Mesenchymal stem cell (in vitro differentiated cells and primary cell): ENCODE data around the gene MCTP2.

ENCODE experiments used
- DNase-seq: peaks from one replicate; pipeline ENCODE4 v3.0.0-alpha.2; 2013
- H2AFZ ChIP-seq: one replicate; pipeline ENCODE4 v1.6.1; 2013; ENCODE audit warnings: low read depth, mild to moderate bottlenecking, control low read depth, inconsistent platforms, low read length, moderate library complexity
- H2AK5ac ChIP-seq: 2 replicates; pipeline ENCODE4 v1.6.1; 2013; ENCODE audit warnings: low read length, moderate library complexity, mild to moderate bottlenecking, inconsistent platforms; ENCODE audit not compliant: severe bottlenecking
- H2BK120ac ChIP-seq: one replicate; pipeline ENCODE4 v1.6.1; 2013; ENCODE audit warnings: low read depth, mild to moderate bottlenecking, inconsistent platforms, low read length, moderate library complexity
- H2BK12ac ChIP-seq, 2 experiments: one replicate each; pipeline ENCODE4 v1.6.1; 2013; ENCODE audit warnings: inconsistent platforms in 2 of 2, low read length in 2 of 2, mild to moderate bottlenecking in 2 of 2, moderate library complexity in 2 of 2, control low read depth in 1 of 2
- H2BK15ac ChIP-seq: one replicate; pipeline ENCODE4 v1.6.1; 2013; ENCODE audit warnings: mild to moderate bottlenecking, low read depth, inconsistent platforms; ENCODE audit not compliant: poor library complexity, severe bottlenecking
- H2BK5ac ChIP-seq: 2 replicates; pipeline ENCODE4 v1.6.1; 2013; ENCODE audit warnings: low read depth, mild to moderate bottlenecking, low read length, control low read depth, inconsistent platforms; ENCODE audit not compliant: poor library complexity, severe bottlenecking
- H3K14ac ChIP-seq, 2 experiments: one replicate each; pipeline ENCODE4 v1.6.1; 2013; ENCODE audit warnings: inconsistent platforms in 2 of 2, low read length in 2 of 2, control low read depth in 1 of 2, mild to moderate bottlenecking in 1 of 2, moderate library complexity in 1 of 2
- H3K18ac ChIP-seq, 2 experiments: one replicate each; pipeline ENCODE4 v1.6.1; 2013; ENCODE audit warnings: inconsistent platforms in 2 of 2, low read length in 2 of 2, control low read depth in 1 of 2, low read depth in 1 of 2, mild to moderate bottlenecking in 1 of 2
- H3K23ac ChIP-seq, 2 experiments: one replicate each; pipeline ENCODE4 v1.6.1; 2013; ENCODE audit warnings: inconsistent platforms in 2 of 2, low read length in 2 of 2, mild to moderate bottlenecking in 2 of 2, moderate library complexity in 2 of 2, control low read depth in 1 of 2
- H3K27ac ChIP-seq: 2 replicates; pipeline ENCODE4 v1.5.1; 2013; ENCODE audit warnings: mild to moderate bottlenecking, moderate library complexity, low read length, control low read depth, inconsistent platforms; ENCODE audit not compliant: poor library complexity, severe bottlenecking
- H3K27me3 ChIP-seq, 2 experiments: 2 replicates each; pipeline versions ENCODE4 v1.6.1 to v1.7.0; 2013; ENCODE audit warnings: low read length in 2 of 2, mild to moderate bottlenecking in 2 of 2, moderate library complexity in 2 of 2, control low read depth in 1 of 2, inconsistent platforms in 1 of 2; ENCODE audit not compliant: control insufficient read depth in 1 of 2, insufficient read depth in 1 of 2
- H3K36me3 ChIP-seq, 2 experiments: 2 replicates each; pipeline versions ENCODE4 v1.6.1 to v1.7.0; 2013; ENCODE audit warnings: low read length in 2 of 2, control low read depth in 1 of 2, inconsistent platforms in 1 of 2, low read depth in 1 of 2, mild to moderate bottlenecking in 1 of 2; ENCODE audit not compliant: insufficient read depth in 2 of 2, control insufficient read depth in 1 of 2
- H3K4ac ChIP-seq, 2 experiments: one replicate each; pipeline ENCODE4 v1.6.1; 2013; ENCODE audit warnings: inconsistent platforms in 2 of 2, low read length in 2 of 2, mild to moderate bottlenecking in 2 of 2, moderate library complexity in 2 of 2, control low read depth in 1 of 2, low read depth in 1 of 2
- H3K4me1 ChIP-seq: 2 replicates; pipeline ENCODE4 v1.6.1; 2013; ENCODE audit warnings: low read depth, low read length, control low read depth; ENCODE audit not compliant: control insufficient read depth, insufficient read depth
- H3K4me2 ChIP-seq: 2 replicates; pipeline ENCODE4 v1.6.1; 2013; ENCODE audit warnings: low read length, mild to moderate bottlenecking, inconsistent platforms; ENCODE audit not compliant: poor library complexity, severe bottlenecking
- H3K4me3 ChIP-seq, 2 experiments: 2 replicates each; pipeline versions ENCODE4 v1.5.1 to v1.7.0; 2013; ENCODE audit warnings: low read length in 2 of 2, mild to moderate bottlenecking in 2 of 2, control low read depth in 1 of 2, low read depth in 1 of 2; ENCODE audit not compliant: insufficient read depth in 1 of 2
- H3K79me1 ChIP-seq: replicated peaks from 2 replicates; pipeline ENCODE4 v1.6.1; 2013; ENCODE audit warnings: mild to moderate bottlenecking, control low read depth, low read length, inconsistent platforms; ENCODE audit not compliant: poor library complexity, severe bottlenecking
- H3K9ac ChIP-seq: 2 replicates; pipeline ENCODE4 v1.7.0; 2013; ENCODE audit warnings: mild to moderate bottlenecking, low read length, moderate library complexity
- H3K9me3 ChIP-seq: 2 replicates; pipeline ENCODE4 v1.7.0; 2013; ENCODE audit warnings: mild to moderate bottlenecking, low read length; ENCODE audit not compliant: control insufficient read depth
- H4K8ac ChIP-seq: one replicate; pipeline ENCODE4 v1.6.1; 2013; ENCODE audit warnings: inconsistent platforms, mild to moderate bottlenecking, low read length, moderate library complexity
- H4K91ac ChIP-seq: one replicate; pipeline ENCODE4 v1.6.1; 2013; ENCODE audit warnings: mild to moderate bottlenecking, low read length, inconsistent platforms
- WGBS: methylation state at CpG from one replicate; pipeline ENCODE4 v1.1.7; 2013; ENCODE audit warnings: mixed read lengths; 5-methylcytosine and 5-hydroxymethylcytosine counted together

MCTP2 gene

DNA sequence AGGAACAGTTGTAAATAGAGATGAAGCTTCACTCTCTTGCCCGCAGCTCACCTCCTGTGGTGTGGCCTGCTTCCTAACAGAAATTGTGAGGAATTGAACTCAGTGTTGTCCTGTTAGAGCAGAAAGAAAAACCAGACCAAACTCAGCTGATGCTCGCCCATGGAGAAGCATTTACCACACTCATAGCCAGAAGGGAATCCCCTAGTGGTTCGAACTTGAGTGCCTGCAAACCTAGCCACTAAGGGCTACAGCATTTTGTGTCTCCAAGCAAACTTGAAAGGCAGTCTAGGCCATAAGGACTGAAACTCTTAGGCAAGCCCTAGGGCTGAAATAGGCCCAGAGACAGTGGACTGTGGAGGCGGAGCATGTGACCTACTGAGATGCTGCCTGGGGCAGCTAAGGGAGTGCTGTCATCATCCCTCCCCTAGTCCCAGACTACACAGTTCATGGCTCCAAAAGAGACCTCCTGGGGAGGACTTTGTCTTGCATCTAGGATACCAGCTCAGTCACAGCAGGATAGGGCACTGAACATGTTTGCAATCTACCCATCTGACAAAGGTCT, 44.5 kb upstream of the MCTP2 start:
- Histone ChIP-seq H4K8ac (no peak overlapping the region), H3K36me3 (no peaks in the 10 kb centered on the region), H2BK120ac (no peak overlapping the region), H3K9me3 (no peaks in the 10 kb centered on the region), H3K9ac (no peak overlapping the region), H3K4me2 (no peak overlapping the region), H3K4me3 (no peak overlapping the region), H3K79me1 (no peaks in the 10 kb centered on the region), H3K4me1 (no peaks in the 10 kb centered on the region), H4K91ac (no peak overlapping the region), H2AFZ (no peak overlapping the region), H2BK15ac (no peak overlapping the region), H3K27me3 (no peaks in the 10 kb centered on the region), H2BK5ac (no peak overlapping the region), H2BK12ac (no peak overlapping the region), H3K4ac (no peak overlapping the region), H3K27ac (no peak overlapping the region), H3K18ac (no peak overlapping the region), H3K23ac (no peak overlapping the region), H3K14ac (no peak overlapping the region), H2AK5ac (no peak overlapping the region)
- no peak for DNase-seq
- 91% methylated on average over 4 of the region's 4 CpGs for WGBS

DNA sequence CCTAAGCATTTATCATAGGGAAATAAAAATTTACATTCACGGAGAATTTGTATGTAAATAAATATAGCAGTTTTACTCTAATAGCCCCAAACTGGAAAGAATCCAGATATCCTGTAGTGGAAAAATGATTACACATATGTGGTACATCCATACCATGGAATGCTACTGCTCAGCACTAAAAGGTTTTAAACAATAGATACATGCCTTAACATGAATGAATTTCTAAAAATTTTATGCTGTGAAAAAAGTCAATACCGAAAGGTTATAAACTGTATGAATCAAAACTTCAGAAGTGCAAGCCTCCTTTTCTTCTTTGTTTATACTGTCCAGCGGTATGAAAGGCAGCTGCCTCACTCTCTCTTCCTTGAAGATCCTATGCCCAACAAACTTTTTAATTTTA, 37.5 kb upstream of the MCTP2 start:
- DNase-seq, result no peak
- no peaks in the 10 kb centered on the region for H3K27me3 ChIP-seq
- no peak overlapping the region for H2BK5ac ChIP-seq
- no peak overlapping the region for H2BK12ac ChIP-seq
- H3K14ac ChIP-seq, result no peak overlapping the region
- H3K9ac ChIP-seq, result no peak overlapping the region
- H2AK5ac ChIP-seq, result no peak overlapping the region
- H4K8ac ChIP-seq, result no peak overlapping the region
- no peaks in the 10 kb centered on the region for H3K9me3 ChIP-seq
- 75% methylated on average over 2 of the region's 3 CpGs for WGBS
- H2BK120ac ChIP-seq, result no peak overlapping the region
- no peaks in the 10 kb centered on the region for H3K79me1 ChIP-seq
- no peak overlapping the region for H3K23ac ChIP-seq
- no peak overlapping the region for H3K4me3 ChIP-seq
- no peak overlapping the region for H3K4ac ChIP-seq
- no peak overlapping the region for H3K27ac ChIP-seq
- peaks cover 2% of the 10 kb centered on the region for H3K4me1 ChIP-seq
- H3K36me3 ChIP-seq, result no peaks in the 10 kb centered on the region
- no peak overlapping the region for H3K4me2 ChIP-seq
- H4K91ac ChIP-seq, result no peak overlapping the region
- no peak overlapping the region for H3K18ac ChIP-seq
- no peak overlapping the region for H2BK15ac ChIP-seq
- H2AFZ ChIP-seq, result no peak overlapping the region

DNA sequence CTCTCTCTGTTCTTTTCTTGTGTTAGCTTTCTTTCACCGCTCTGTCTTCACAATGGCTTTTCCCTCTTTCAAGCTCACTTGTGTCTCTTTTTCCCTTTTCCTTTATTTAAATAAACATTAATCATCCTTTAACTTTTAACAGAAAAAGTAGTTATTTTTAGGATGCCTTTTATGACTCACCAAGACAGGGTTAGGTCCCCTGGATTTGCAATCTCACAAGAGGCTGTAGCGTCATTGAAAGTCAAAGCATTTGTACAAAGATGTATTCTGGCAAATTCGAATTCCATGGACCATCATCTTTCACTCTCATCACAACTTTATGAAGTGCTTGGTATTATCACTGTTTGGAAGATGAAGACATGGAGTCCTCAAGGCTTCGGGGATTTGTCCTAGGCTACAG, 34.8 kb upstream of the MCTP2 start:
- DNase-seq, result peak; percentile 86
- no peak overlapping the region for H3K18ac ChIP-seq
- no peak overlapping the region for H3K14ac ChIP-seq
- H3K27ac ChIP-seq, result no peak overlapping the region
- WGBS, result 58% methylated on average over 3 of the region's 4 CpGs
- peak overlapping the region in 1 of 2 experiments; percentile 1 for H2BK12ac ChIP-seq
- H4K8ac ChIP-seq, result no peak overlapping the region
- peaks cover 2% of the 10 kb centered on the region for H3K4me1 ChIP-seq
- H2AFZ ChIP-seq, result no peak overlapping the region
- no peaks in the 10 kb centered on the region for H3K9me3 ChIP-seq
- no peaks in the 10 kb centered on the region for H3K79me1 ChIP-seq
- peak overlapping the region in 1 of 2 experiments; percentile 79 for H3K4ac ChIP-seq
- no peak overlapping the region for H2AK5ac ChIP-seq
- peak overlapping the region; percentile 11 for H2BK120ac ChIP-seq
- no peaks in the 10 kb centered on the region for H3K27me3 ChIP-seq
- no peak overlapping the region for H2BK15ac ChIP-seq
- no peak overlapping the region for H3K23ac ChIP-seq
- no peaks in the 10 kb centered on the region for H3K36me3 ChIP-seq
- H3K9ac ChIP-seq, result no peak overlapping the region
- no peak overlapping the region for H4K91ac ChIP-seq
- H3K4me3 ChIP-seq, result no peak overlapping the region
- H2BK5ac ChIP-seq, result no peak overlapping the region
- no peak overlapping the region for H3K4me2 ChIP-seq

DNA sequence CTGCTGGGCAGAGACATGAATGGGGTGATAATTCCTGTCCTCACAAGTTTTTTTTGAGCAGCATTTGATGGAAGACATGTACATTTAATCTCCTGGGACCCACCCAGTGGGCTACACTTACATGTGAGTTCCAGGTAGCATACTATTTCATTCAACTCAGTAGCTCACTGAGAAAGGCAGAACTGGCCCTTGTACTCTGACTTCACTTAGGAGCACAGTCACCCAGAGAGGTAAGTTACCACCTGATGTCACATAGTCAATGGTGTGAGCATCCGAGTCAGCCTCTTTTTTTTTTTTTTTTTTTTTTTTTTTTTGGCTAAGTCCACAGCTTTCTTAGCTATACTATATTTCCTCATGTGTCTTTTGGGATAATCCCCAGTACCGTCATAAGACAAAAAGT, 32.7 kb upstream of the MCTP2 start:
- H3K9me3 ChIP-seq, result no peaks in the 10 kb centered on the region
- no peak overlapping the region for H3K4me2 ChIP-seq
- no peak overlapping the region for H2BK5ac ChIP-seq
- H3K4me3 ChIP-seq, result no peak overlapping the region
- no peak overlapping the region for H2AFZ ChIP-seq
- H4K91ac ChIP-seq, result no peak overlapping the region
- H3K14ac ChIP-seq, result no peak overlapping the region
- no peak overlapping the region for H2BK15ac ChIP-seq
- no peak overlapping the region for H2AK5ac ChIP-seq
- H4K8ac ChIP-seq, result no peak overlapping the region
- H3K4ac ChIP-seq, result no peak overlapping the region
- H3K27ac ChIP-seq, result no peak overlapping the region
- no peak overlapping the region for H3K9ac ChIP-seq
- H3K23ac ChIP-seq, result no peak overlapping the region
- H2BK12ac ChIP-seq, result peak overlapping the region in 1 of 2 experiments; percentile 85
- no peak overlapping the region for H2BK120ac ChIP-seq
- WGBS, result 100% methylated on average over 1 of the region's 2 CpGs
- H3K27me3 ChIP-seq, result no peaks in the 10 kb centered on the region
- no peaks in the 10 kb centered on the region for H3K36me3 ChIP-seq
- no peaks in the 10 kb centered on the region for H3K79me1 ChIP-seq
- peaks cover 2% of the 10 kb centered on the region for H3K4me1 ChIP-seq
- no peak for DNase-seq
- H3K18ac ChIP-seq, result no peak overlapping the region
